Mesodermal cell (in vitro differentiated cells): ENCODE measurements around the gene LYPD1.

Experiments
- H3K27ac ChIP-seq: 2 replicates; pipeline ENCODE4 v1.7.0; 2013; ENCODE audit warnings: mild to moderate bottlenecking, low read depth, low read length, moderate library complexity; ENCODE audit not compliant: severe bottlenecking
- H3K36me3 ChIP-seq: 2 replicates; pipeline ENCODE4 v1.7.1; 2013; ENCODE audit warnings: mild to moderate bottlenecking, low read length, moderate library complexity; ENCODE audit not compliant: control insufficient read depth, insufficient read depth
- H3K4me1 ChIP-seq: one replicate; pipeline ENCODE4 v1.7.1; 2013; ENCODE audit warnings: mild to moderate bottlenecking, low read length; ENCODE audit not compliant: insufficient read depth, control insufficient read depth, poor library complexity, severe bottlenecking
- H3K4me3 ChIP-seq: 2 replicates; pipeline ENCODE4 v1.7.0; 2013; ENCODE audit warnings: low read length, control low read depth, mild to moderate bottlenecking; ENCODE audit not compliant: insufficient read depth, poor library complexity, severe bottlenecking; ENCODE audit errors: extremely low read depth
- H3K9me3 ChIP-seq: 2 replicates; pipeline ENCODE4 v1.7.1; 2013; ENCODE audit warnings: mild to moderate bottlenecking, low read length, moderate library complexity; ENCODE audit not compliant: control insufficient read depth
- WGBS, 2 experiments: methylation state at CpG; one replicate each; pipeline ENCODE4 v1.1.5; 2013; ENCODE audit warnings: missing lambda C conversion rate in 2 of 2; ENCODE audit not compliant: insufficient coverage in 2 of 2; 5-methylcytosine and 5-hydroxymethylcytosine counted together

The LYPD1 gene

DNA sequence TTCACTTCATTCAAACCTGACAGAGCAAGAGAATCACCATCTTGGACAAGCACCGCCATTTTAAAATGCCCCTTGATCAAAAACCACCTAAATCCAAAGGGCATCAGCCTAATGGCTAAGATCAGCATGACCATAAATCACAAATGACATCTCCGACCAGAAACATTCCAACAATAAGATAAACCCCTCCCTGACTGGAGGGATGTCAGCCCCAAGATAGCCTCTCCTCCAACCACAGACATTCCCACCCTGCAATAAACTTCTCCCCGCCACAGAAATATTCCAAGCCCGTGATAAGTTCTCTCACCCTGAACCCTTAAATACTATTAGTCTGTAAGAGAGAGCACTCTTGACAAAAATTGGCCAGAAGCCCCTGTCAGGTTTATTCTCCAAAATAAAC lies 21.6 kb upstream of the LYPD1 start:
- Histone ChIP-seq H3K27ac (no peak overlapping the region), H3K4me1 (no peaks in the 10 kb centered on the region), H3K36me3 (no peaks in the 10 kb centered on the region), H3K9me3 (no peaks in the 10 kb centered on the region), H3K4me3 (no peak overlapping the region)
- WGBS, 2 experiments = 86 to 100% methylated on average over 1 of the region's 4 CpGs

DNA sequence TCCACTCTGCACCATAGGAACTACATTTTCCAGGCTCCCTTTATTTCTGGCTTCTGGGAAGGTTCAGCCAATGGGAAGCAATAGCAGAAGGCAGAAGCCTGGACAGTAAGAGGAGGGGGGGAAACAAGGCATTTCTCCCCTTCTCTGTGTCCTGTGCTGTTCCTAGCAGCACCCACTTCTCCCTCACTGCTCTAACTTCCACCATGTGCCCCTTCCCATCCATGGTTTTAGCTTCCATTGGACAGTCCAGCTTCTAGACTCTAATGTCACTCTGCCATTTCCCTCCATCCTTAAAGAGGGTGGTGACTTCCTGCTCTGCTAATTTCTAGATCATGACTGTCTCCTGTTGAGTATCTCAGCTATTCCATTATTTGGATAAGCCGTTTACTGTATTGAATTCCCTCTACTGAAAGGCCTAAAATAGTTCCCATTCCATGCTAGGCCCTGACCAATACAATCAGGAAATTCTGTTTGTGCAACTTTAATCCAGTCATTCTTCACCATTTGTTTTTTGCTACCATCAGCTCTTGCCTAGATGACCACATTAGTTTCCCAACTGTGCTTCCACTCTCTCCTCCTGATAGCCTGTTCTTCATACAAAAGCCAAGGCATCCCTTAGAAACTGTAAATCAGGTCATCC lies 20.8 kb upstream of the LYPD1 start:
- H3K36me3 ChIP-seq = no peaks in the 10 kb centered on the region
- H3K4me3 ChIP-seq = no peak overlapping the region
- 90% methylated on average over 1 of the region's 1 CpG for WGBS, 2 experiments
- no peak overlapping the region for H3K27ac ChIP-seq
- H3K4me1 ChIP-seq = no peaks in the 10 kb centered on the region
- H3K9me3 ChIP-seq = no peaks in the 10 kb centered on the region

DNA sequence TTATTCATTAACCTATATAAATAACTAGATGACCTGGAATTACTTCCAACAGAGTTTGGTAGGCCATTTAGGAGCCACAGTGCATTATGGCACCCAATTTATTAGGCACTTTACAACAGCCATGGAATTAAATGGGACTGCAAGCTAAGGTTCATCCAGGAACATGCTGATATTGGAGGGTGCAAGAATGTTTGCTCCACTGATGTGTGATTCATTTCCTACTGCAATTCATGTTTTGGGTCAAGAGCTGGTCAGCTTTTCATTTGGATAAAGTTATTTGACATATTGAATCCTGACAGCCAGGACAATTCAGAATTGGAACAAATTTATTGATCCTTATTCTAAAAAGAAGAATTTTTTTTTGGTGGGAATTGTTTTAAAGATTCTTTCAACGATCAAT lies 11.8 kb upstream of the LYPD1 start:
- H3K36me3 ChIP-seq = no peaks in the 10 kb centered on the region
- H3K4me3 ChIP-seq = no peak overlapping the region
- no peaks in the 10 kb centered on the region for H3K9me3 ChIP-seq
- WGBS, 2 experiments = 75 to 78% methylated on average over 1 of the region's 1 CpG
- no peak overlapping the region for H3K27ac ChIP-seq
- no peaks in the 10 kb centered on the region for H3K4me1 ChIP-seq

DNA sequence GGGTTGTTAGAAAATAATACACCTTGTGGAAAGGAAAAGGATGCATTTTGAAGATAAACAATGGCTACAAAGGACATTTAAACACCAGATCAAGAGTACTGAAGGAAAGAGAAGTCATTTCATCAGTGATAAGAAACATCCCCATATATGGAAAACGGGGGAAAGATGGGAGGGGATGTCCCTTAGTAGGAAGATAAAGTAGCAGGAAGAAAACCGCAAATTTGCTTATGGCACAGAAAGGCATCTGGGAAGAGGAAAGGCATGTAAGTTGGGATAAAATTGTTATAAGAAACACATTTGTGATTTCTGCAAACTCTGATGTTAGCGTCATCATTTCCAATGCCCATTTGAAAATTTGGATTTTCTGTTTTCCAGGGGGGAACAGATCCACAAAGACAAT lies 10.5 kb upstream of the LYPD1 start:
- no peak overlapping the region for H3K27ac ChIP-seq
- no peaks in the 10 kb centered on the region for H3K36me3 ChIP-seq
- H3K4me3 ChIP-seq = no peak overlapping the region
- no peaks in the 10 kb centered on the region for H3K4me1 ChIP-seq
- no peaks in the 10 kb centered on the region for H3K9me3 ChIP-seq
- WGBS, 2 experiments = 90 to 100% methylated on average over 1 to 3 of the region's 3 CpGs

- WGBS, 2 experiments = 94% methylated on average over 2 of the region's 2 CpGs; no CpG with 5 or more reads in 1 of the 2 experiments
- Histone ChIP-seq H3K9me3 (no peaks in the 10 kb centered on the region), H3K4me1 (no peaks in the 10 kb centered on the region), H3K4me3 (no peak overlapping the region), H3K36me3 (no peaks in the 10 kb centered on the region), H3K27ac (no peak overlapping the region)
Measured at GRCh38 chr2:132678483-132678882, 8.5 kb upstream of the LYPD1 start.

- H3K4me1 ChIP-seq = no peaks in the 10 kb centered on the region
- no peaks in the 10 kb centered on the region for H3K36me3 ChIP-seq
- no peak overlapping the region for H3K27ac ChIP-seq
- no peak overlapping the region for H3K4me3 ChIP-seq
- WGBS, 2 experiments = 83 to 97% methylated on average over 3 to 4 of the region's 5 CpGs
- no peaks in the 10 kb centered on the region for H3K9me3 ChIP-seq
Measured at GRCh38 chr2:132677661-132678060, 7.7 kb upstream of the LYPD1 start.

DNA sequence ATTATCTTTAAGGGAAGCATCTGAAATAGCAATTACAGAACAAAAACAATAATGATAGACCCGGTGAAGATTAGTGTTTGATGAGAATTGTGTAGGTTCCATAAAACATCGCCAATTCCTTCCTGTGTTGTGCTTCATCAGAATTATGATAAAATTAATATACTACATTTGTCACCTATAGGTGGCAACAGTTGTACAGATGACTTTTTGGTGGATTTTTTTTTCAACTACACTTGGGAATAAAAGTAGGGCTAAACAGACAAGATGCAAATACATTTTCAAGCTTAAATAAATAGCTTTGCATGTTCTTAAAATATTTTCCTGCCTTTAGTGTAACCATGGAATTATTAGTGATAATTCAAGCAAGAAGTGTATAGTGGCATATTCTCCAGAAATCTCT lies 7.0 kb upstream of the LYPD1 start:
- H3K9me3 ChIP-seq = no peaks in the 10 kb centered on the region
- H3K36me3 ChIP-seq = no peaks in the 10 kb centered on the region
- no peak overlapping the region for H3K4me3 ChIP-seq
- WGBS, 2 experiments = no CpG with 5 or more reads among the region's 2 CpGs
- H3K4me1 ChIP-seq = no peaks in the 10 kb centered on the region
- no peak overlapping the region for H3K27ac ChIP-seq

- Histone ChIP-seq H3K36me3 (no peaks in the 10 kb centered on the region), H3K27ac (peak overlapping the region; percentile 36), H3K4me1 (peaks cover 9% of the 10 kb centered on the region), H3K9me3 (no peaks in the 10 kb centered on the region), H3K4me3 (peak overlapping the region; percentile 43)
- WGBS, 2 experiments = 0 to 1% methylated on average over 17 to 22 of the region's 23 CpGs
Measured at GRCh38 chr2:132671151-132671835, 1.3 kb upstream of the LYPD1 start.

DNA sequence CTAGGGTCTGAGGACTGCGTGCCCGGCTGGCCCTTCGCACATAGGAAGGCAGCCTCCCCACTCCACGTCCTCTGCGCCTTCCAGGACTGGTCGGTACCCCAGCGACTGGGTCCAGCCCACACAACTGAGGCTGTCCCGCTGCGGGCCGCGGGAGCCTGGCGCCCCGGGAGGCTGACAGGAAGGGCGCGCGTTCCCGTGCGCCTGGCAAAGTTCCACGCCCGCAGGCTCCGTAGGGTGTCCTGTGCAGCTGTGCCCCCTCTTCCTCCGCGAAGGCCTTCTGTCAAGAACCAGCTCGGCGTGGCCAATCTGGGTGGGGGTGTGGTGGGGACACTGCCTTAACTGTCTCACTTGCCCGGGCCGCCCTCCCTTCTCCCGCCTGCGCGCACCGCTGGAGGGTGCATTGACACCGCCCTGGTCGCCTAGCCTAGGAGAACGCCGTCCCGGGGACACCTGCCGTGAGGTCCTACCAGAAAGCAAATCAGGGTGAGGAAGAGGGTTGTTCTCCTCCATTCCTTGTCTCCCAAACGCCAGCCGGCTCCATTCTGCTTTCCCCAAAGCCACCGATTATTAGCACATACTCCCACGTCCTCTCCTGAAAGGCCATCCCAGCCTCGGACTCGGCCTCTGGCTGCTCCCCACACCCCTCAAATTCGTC lies 618 bp upstream of the LYPD1 start:
- H3K27ac ChIP-seq = no peak overlapping the region
- H3K4me3 ChIP-seq = peak overlapping the region; percentile 43
- WGBS, 2 experiments = 1% methylated on average over 25 to 29 of the region's 44 CpGs
- H3K36me3 ChIP-seq = no peaks in the 10 kb centered on the region
- H3K4me1 ChIP-seq = peaks cover 9% of the 10 kb centered on the region
- H3K9me3 ChIP-seq = no peaks in the 10 kb centered on the region

- peaks cover 9% of the 10 kb centered on the region for H3K4me1 ChIP-seq
- no peak overlapping the region for H3K27ac ChIP-seq
- H3K9me3 ChIP-seq = no peaks in the 10 kb centered on the region
- WGBS, 2 experiments = 0 to 2% methylated on average over 59 to 73 of the region's 80 CpGs
- H3K4me3 ChIP-seq = peak overlapping the region; percentile 43
- no peaks in the 10 kb centered on the region for H3K36me3 ChIP-seq
Measured at GRCh38 chr2:132668987-132669907, 758 bp downstream of the LYPD1 start.
